GM06990 (cell line): ENCODE measurements around the gene C2orf76.
A peak's percentile ranks its signal among the peaks of the same experiment; 100 is the strongest.

ENCODE experiments used
- DNase-seq: peaks from one replicate; pipeline ENCODE4 v3.0.0-alpha.2; 2011; ENCODE audit not compliant: insufficient read length; ENCODE audit errors: extremely low read depth
- H3K27me3 ChIP-seq: replicated peaks from 2 replicates; pipeline ENCODE4 v1.6.0; 2011; ENCODE audit warnings: low read length; ENCODE audit not compliant: control insufficient read depth, insufficient read depth
- H3K36me3 ChIP-seq: 2 replicates; pipeline ENCODE4 v1.5.1; 2011; ENCODE audit warnings: low read length; ENCODE audit not compliant: control insufficient read depth, insufficient read depth
- H3K4me3 ChIP-seq: replicated peaks from 2 replicates; pipeline ENCODE4 v1.5.1; 2011; ENCODE audit warnings: low read depth, mild to moderate bottlenecking, control low read depth, low read length
- CTCF ChIP-seq: IDR thresholded peaks from 2 replicates; pipeline ENCODE4 v1.5.1; 2011; ENCODE audit warnings: low read length, control low read depth, mild to moderate bottlenecking, inconsistent platforms; ENCODE audit not compliant: insufficient read depth, poor library complexity, severe bottlenecking

C2orf76 gene

GRCh38 chr2:119366649-119367471 is at the start of gene C2orf76, which contains the start of gene DBI:
TSS of gene C2orf76 (minus strand) at chr2:119366834. CDS start at chr2:119339959, 26,875 bp downstream.
TSS of gene DBI (plus strand) at chr2:119366977. CDS start at chr2:119367052, 75 bp downstream.
- H3K4me3 ChIP-seq = peak within 1 kb of the TSS; percentile 94
- peaks cover 28% of the 10 kb centered on the region for H3K36me3 ChIP-seq
- TF ChIP-seq CTCF = no peak
- DNase-seq = peak; percentile 99
- H3K27me3 ChIP-seq = no peaks in the 10 kb centered on the region

- no peak for DNase-seq
- H3K4me3 ChIP-seq = no peak overlapping the region
- no peak for TF ChIP-seq CTCF
- no peaks in the 10 kb centered on the region; the same call in 1 of the 2 replicates for H3K27me3 ChIP-seq
- no peaks in the 10 kb centered on the region for H3K36me3 ChIP-seq
These were observed 49.0 kb upstream of the C2orf76 start for GRCh38 chr2:119415630-119416029.

- no peaks in the 10 kb centered on the region; the same call in 1 of the 2 replicates for H3K27me3 ChIP-seq
- H3K36me3 ChIP-seq = no peaks in the 10 kb centered on the region
- no peak for DNase-seq
- H3K4me3 ChIP-seq = no peak overlapping the region
- no peak for TF ChIP-seq CTCF
These were observed 48.3 kb upstream of the C2orf76 start for GRCh38 chr2:119414894-119415293.

GRCh38 chr2:119409506-119409905 is 42.9 kb upstream of the C2orf76 start:
- no peak for DNase-seq
- H3K4me3 ChIP-seq = no peak overlapping the region

GRCh38 chr2:119408221-119408619 is 41.6 kb upstream of the C2orf76 start:
- DNase-seq = no peak
- Histone ChIP-seq H3K27me3 (no peaks in the 10 kb centered on the region), H3K36me3 (no peaks in the 10 kb centered on the region), H3K4me3 (no peak overlapping the region)
- TF ChIP-seq CTCF = no peak

More at GRCh38 chr2:119409506-119409905, 42.9 kb upstream of the C2orf76 start:
- Histone ChIP-seq H3K36me3 (no peaks in the 10 kb centered on the region), H3K27me3 (no peaks in the 10 kb centered on the region)
- TF ChIP-seq CTCF = no peak
